RWPE2 (cell line): ENCODE results near the gene SNN.

Experiments
- ATAC-seq: fragments of 200-7000 bp; cut with Tn5 transposase; 3 replicates; pipeline ENCODE4 v1.9.1; 2021; ENCODE audit warnings: low read depth
- DNase-seq: peaks from one replicate; pipeline ENCODE4 v3.0.0-alpha.2; 2020; ENCODE audit warnings: low spot score
- H3K27ac ChIP-seq: fragments of 450-650 bp; 2 replicates; pipeline ENCODE4 v1.5.1; 2017; ENCODE audit warnings: mild to moderate bottlenecking; ENCODE audit not compliant: poor library complexity, severe bottlenecking
- H3K27me3 ChIP-seq: fragments of 250-450 bp; sonication (Bioruptor Pico); 2 replicates; pipeline ENCODE4 v1.5.1; 2021; ENCODE audit warnings: mild to moderate bottlenecking, moderate library complexity; ENCODE audit not compliant: insufficient read depth, poor library complexity, severe bottlenecking
- H3K36me3 ChIP-seq: fragments of 250-450 bp; sonication (Bioruptor Pico); 2 replicates; pipeline ENCODE4 v1.5.1; 2020; ENCODE audit warnings: low read depth, mild to moderate bottlenecking, moderate library complexity
- H3K4me1 ChIP-seq: fragments of 250-450 bp; sonication (Bioruptor Pico); 2 replicates; pipeline ENCODE4 v1.5.1; 2021; ENCODE audit warnings: mild to moderate bottlenecking, moderate library complexity; ENCODE audit not compliant: insufficient read depth, poor library complexity, severe bottlenecking
- H3K4me3 ChIP-seq: fragments of 250-450 bp; sonication (Bioruptor Pico); 2 replicates; pipeline ENCODE4 v1.5.1; 2021; ENCODE audit warnings: mild to moderate bottlenecking, moderate library complexity; ENCODE audit not compliant: severe bottlenecking
- H3K9me3 ChIP-seq: fragments of 250-450 bp; sonication (Bioruptor Pico); 2 replicates; pipeline ENCODE4 v1.5.1; 2021; ENCODE audit warnings: mild to moderate bottlenecking, moderate library complexity; ENCODE audit not compliant: severe bottlenecking
- CTCF ChIP-seq: fragments of 450-650 bp; IDR thresholded peaks from one replicate; pipeline ENCODE4 v1.5.1; 2017; ENCODE audit warnings: mild to moderate bottlenecking, moderate library complexity; ENCODE audit not compliant: poor library complexity, severe bottlenecking

The SNN gene

DNA sequence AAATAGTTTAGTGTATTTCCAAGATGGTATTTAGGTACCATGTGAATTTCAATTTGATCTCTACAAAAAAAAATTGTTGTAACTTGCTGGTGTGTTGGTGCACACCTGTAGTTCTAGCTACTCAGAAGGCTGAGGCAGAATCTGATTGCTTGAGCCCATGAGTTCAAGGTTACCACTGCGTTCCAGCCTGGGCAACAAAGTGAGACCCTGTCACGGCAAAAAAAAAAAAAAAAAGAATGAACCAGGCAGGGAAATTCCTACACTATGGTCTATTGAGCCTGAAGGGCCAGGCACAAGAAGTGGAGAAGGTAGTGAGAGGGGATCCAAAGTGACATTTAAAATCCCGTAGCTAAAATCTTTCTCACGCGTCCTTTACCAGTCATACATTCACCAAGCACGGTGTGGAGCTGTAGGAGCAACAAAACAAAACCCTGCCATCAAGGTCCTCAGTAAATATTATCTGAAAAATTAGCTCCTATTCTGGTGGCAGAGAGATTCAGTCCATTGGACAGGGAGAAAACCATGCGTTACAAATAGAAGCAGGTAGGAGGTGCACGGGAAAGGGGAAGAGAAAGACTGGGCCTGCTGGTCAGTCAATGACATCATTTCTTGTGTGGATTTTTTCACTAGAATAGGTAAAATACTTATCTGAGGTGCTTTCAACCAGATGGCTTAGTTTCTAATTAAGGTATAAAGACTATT lies 47.1 kb downstream of the SNN start:
- Histone ChIP-seq H3K4me1 (no peaks in the 10 kb centered on the region), H3K27ac (no peak overlapping the region), H3K36me3 (peaks cover 77% of the 10 kb centered on the region), H3K4me3 (no peak overlapping the region), H3K9me3 (no peaks in the 10 kb centered on the region), H3K27me3 (no peaks in the 10 kb centered on the region)
- DNase-seq: no peak
- no peak for ATAC-seq
- TF ChIP-seq CTCF: no peak

- DNase-seq (no peak), ATAC-seq (no peak)
- Histone ChIP-seq H3K27ac (no peak overlapping the region), H3K4me1 (no peaks in the 10 kb centered on the region), H3K27me3 (no peaks in the 10 kb centered on the region), H3K36me3 (peaks cover 77% of the 10 kb centered on the region), H3K9me3 (no peaks in the 10 kb centered on the region), H3K4me3 (no peak overlapping the region)
- no peak for TF ChIP-seq CTCF
These were observed 48.1 kb downstream of the SNN start for GRCh38 chr16:11716336-11716735.

DNA sequence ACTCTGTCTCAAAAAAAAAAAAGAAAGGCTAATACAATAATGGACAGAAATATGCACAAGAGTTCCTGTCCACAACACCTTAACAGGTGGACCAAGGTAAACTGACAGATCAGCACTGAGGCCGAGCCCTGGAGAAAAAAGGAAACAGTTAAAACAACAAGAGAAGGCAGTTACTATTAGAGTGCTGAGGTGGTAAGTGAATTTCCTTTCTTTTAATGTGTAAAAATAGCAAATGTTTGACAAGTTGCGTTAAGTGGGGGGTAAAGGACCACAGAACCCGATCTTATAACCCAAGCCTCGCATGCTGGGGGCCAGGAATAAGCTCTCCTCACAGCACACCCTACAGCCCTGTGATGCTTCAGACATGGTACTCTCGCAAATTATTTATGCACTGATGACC lies 49.6 kb downstream of the SNN start:
- Histone ChIP-seq H3K27me3 (no peaks in the 10 kb centered on the region), H3K9me3 (no peaks in the 10 kb centered on the region), H3K27ac (no peak overlapping the region), H3K4me1 (no peaks in the 10 kb centered on the region), H3K36me3 (peaks cover 78% of the 10 kb centered on the region), H3K4me3 (no peak overlapping the region)
- no peak for ATAC-seq
- DNase-seq: no peak
- TF ChIP-seq CTCF: no peak

DNA sequence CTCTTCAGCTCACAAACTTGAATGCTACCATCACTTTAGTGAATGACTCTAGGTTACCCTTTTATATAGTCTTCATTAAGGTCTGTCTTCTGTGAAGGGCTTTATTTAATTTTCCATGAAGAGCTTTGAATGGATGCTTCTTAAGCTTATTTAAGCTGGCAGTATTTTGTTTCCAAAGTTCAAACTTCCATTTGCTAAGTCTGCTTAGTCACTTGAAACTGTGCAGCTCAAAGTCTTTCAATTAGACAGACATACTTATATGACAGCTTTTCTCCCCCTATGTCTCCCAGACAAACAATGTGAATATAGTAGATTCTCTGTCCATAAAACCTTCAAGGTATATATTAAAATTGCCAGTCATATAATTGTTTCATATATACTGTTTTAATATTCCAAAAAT lies 50.9 kb downstream of the SNN start:
- no peak overlapping the region for H3K4me3 ChIP-seq
- no peaks in the 10 kb centered on the region for H3K27me3 ChIP-seq
- peaks cover 83% of the 10 kb centered on the region for H3K36me3 ChIP-seq
- no peak overlapping the region for H3K27ac ChIP-seq
- H3K4me1 ChIP-seq: no peaks in the 10 kb centered on the region
- no peak for TF ChIP-seq CTCF
- no peaks in the 10 kb centered on the region for H3K9me3 ChIP-seq
- ATAC-seq: no peak
- DNase-seq: no peak

DNA sequence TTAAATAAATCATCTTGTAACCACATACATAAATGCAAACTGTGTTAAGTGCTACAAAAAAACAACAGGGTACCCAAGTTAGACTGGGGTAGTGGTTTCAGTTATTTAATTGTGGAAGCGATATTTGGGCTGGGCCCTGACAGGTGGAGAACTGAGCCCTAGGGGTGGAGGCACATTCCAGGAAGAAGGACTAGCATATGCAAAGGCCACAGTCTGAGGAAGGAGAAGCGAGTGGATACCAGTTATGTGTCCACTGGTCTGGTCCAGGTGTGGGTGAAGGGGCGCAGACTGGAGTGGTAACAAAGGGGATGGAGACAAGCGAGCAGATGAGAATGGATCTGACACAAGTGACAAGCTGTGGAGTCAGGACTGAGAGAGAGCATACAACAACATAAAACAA lies 51.5 kb downstream of the SNN start:
- Histone ChIP-seq H3K4me1 (no peaks in the 10 kb centered on the region), H3K36me3 (peaks cover 86% of the 10 kb centered on the region)
- ATAC-seq: no peak

More for the DNA sequence above, 51.5 kb downstream of the SNN start:
- no peak for TF ChIP-seq CTCF
- H3K4me3 ChIP-seq: no peak overlapping the region
- no peaks in the 10 kb centered on the region for H3K27me3 ChIP-seq
- H3K9me3 ChIP-seq: no peaks in the 10 kb centered on the region
- DNase-seq: no peak
- no peak overlapping the region for H3K27ac ChIP-seq
